Stimulated activated CD8-positive, alpha-beta memory T cell treated with anti-CD3 and anti-CD28 coated beads, Interleukin-15, amount 100 ng/mL, for 24 hours (primary cell): ENCODE measurements around the gene TMEM176A.

Experiments used
- DNase-seq: peaks from one replicate; pipeline ENCODE4 v3.0.0-alpha.2; 2020; ENCODE audit warnings: low read depth

The TMEM176A gene

GRCh38 chr7:150820148-150820547, 19.6 kb downstream of the TMEM176A start:
- no peak for DNase-seq

DNA sequence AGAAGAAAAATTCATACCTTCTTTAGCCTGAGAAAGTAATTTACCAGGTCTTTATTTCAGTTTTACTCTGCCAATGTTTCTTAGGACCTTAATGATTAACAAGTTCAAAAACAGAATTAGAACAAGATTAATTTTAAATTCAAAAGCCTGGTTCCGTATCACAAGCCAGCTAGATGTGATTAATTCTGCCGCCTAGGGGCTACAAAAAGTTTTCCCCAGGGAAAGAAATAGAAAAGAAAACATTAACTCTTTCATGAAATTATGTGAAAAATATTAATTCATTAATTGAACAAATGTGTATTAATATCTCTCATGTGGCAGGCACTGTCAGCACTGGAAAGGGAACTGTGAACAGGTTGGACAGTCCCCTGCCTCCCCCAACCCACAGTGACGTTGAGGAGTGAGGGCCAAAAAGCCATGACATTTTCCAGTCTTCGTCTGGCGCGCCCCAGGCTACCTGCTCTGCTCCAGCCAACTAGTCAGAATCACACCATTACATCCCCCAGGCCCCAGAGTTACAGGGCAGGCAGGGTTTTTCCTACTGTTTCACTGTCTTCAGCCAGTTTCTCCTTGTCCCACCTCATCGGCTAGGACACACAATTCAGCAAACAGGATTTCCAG, 20.1 kb downstream of the TMEM176A start:
- DNase-seq = no peak

DNA sequence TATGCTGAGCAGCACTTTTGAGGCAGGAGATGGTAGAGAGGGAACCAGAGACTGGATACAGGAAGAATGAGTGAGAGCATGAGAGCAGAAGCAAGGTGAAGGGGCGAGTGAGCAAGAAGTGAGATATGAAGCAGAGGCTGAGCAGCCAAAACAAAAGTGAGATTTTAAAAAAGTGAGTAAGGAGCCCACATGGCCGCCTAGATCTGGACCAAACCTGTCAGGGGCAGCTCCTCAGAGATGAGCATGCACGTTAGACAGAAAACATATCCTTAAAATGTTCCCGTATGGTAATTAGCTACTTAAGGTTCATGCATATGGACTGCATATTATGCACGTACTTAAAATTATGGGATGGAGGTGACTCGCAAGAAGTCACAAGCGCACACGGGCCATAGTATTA, 22.5 kb downstream of the TMEM176A start:
- DNase-seq = no peak

- DNase-seq = no peak
Observed at GRCh38 chr7:150823484-150824126, 23.0 kb downstream of the TMEM176A start.

- no peak for DNase-seq
Observed at GRCh38 chr7:150824379-150825177, 24.0 kb downstream of the TMEM176A start.

DNA sequence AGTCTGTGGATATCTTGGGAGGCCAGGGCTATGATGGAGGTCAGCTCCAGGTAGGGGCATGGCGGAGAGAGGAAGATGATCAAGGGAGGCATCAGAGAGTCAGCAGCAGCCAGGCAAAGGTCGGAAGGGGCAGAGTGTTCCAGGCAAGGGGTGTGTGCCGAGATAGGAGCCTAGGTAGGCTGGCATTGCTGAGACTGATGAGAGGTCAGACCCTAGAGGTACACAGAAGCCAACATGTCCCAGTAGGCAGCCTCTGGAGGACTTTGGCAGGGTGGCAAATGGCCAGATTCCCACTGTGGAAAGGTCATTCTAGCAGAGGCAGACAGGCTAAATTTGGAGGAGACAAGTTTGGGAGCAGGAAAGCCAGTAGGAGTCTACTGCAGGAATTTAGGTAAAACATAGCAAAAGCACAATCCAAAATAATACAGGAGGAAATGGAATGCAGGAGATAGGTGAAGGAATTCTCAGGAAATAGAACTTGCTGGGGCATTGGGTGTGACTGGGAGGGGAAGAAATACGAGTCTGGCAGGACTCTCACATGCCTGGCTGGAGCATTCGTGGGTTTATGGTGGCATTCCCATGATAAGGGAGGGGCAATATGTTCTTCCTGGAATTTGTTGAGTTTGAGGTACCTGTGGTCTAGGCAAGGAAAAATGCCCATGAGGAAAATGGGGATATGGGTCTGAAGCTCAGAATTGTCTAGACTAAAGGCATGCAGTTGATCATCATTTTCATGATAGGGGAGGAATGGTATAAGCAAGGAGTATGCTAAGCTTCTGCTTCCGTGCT, 25.7 kb downstream of the TMEM176A start:
- no peak for DNase-seq

DNA sequence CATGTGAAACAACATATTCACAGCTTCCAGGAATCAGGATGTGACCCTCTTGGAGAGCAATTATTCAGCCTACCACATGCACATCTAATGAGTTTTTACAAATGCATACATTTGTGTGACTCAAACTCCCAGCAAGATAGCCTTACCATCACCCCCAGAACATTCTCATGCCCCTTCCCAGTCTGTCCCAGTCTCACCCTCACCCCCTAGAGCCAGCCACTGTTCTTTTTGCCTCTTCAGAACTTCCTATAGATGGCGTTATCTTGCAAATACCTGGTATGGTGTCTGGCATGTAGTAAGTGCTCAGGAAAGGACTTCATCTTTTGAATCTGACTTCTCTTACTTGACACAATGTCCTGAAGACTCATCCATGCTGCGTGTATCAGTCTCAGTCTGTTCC, 27.8 kb downstream of the TMEM176A start:
- no peak for DNase-seq

- DNase-seq = no peak
Observed at GRCh38 chr7:150829426-150829825, 28.9 kb downstream of the TMEM176A start.

DNA sequence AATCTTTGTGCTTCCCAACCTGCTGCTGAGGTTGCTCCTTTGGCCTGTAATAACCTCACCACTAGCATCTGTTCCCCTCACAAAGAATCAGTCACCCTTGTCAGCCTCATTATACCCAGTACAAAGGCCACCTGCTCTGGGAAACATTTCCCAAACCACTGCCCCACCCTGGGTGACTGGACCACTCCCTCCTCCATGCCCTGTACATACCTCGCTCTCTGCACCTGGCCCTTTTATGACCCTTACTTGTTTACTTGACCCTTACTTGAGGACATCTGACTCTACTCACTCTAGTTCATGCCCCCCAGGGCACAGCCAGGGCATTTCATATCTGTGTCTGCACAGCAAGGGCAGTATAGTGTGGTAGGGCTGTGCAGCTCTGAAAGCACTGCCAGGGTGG, 30.4 kb downstream of the TMEM176A start:
- DNase-seq = no peak

- DNase-seq = no peak
Observed at GRCh38 chr7:150831851-150832250, 31.3 kb downstream of the TMEM176A start.

DNA sequence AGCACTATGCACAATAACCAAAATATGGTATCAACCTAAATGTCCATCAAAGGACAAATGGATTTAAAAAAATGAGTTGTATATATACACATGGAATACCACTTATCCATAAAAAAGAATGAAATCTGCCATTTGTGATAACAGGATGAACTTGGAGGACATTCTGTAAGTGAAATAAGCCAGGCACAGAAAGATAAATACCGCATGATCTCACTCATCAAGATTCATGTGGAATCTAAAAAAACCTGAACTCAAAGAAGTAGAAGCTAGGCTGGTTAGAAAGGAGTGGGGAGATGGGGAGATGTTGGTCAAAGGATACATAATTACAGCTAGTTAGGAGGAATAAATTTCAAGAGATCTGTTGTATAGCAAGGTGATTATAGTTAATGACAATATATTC, 34.5 kb downstream of the TMEM176A start:
- no peak for DNase-seq

DNA sequence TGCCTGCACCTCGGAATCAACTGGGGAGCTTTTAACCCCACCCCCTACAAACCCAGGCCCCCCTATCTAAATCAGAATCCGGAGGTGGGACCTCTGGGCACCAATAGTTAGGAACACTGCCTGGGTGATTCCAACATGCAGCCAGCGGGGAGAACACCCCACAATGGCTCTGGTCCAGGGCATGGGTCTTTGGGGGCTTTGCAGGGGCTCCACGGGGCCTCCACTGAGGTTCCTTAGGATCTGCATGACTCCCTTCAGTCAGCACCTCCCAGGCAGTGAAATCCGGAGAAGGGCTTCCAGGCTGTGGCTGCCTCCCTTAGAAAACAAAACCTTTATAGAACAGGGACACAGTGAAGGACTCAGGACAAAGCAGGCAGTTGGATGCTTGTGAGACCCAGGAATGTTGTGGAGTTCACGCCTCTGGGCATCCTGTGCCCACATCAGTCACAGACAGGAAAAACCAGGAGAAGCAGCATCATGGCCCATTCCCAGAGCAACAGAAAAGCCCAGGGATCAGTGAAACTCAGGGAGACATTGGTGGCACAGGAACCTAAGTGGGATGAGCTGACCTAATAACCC, 35.2 kb downstream of the TMEM176A start:
- no peak for DNase-seq

DNA sequence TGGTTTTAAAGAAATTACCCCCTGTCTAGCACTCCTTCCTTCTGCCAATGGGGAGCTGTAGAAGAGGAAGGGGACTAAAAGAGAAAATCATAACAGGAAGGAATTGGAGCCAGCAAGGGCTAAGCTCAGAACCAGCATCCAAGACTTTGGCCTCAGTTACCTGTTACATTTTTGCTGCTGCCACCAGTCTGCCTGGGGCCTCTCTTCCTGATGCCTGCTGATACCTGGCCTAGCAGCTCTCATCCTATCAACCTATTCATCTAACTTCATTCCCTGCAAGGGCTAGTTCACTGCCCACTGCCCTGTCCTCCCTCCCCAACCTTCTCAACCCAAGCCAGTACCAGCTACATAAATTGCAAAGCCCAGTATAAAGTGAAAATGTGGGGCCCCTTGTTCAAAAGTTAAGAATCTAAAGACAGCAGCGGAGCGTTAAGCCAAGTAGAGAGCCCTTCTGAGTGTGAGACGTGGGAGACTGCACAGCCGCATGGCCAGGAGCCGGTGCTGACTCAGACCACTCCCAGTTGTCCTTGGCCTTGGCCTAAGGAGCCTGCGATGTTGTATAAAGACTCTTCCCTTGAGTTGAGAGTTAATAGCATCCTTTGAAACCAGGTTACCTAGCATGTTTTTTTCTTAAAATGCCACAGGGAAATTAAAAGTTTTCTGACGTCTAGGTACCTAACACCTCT, 38.5 kb downstream of the TMEM176A start:
- no peak for DNase-seq

DNA sequence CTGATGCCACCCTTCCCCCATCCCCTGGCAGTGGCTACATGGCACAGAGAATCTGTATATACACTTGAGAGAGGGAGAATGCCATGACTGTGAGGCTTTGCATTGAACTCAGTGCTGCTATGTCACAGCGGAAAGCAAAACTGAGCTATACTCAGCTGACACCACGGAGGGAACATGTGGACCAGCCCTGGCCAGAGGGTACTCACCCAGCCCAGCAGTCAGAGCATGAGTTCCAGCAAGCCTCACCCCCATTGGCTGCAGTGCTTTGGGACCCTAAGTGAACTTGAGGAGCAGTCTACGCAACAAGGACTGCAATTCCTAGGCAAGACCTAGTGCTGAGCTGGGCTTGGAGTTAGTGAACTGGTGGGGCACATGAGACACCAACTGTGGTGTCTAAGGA, 41.4 kb downstream of the TMEM176A start:
- no peak for DNase-seq

- no peak for DNase-seq
Observed at GRCh38 chr7:150842716-150843115, 42.1 kb downstream of the TMEM176A start.

- no peak for DNase-seq
Observed at GRCh38 chr7:150845421-150845861, 44.9 kb downstream of the TMEM176A start.

GRCh38 chr7:150846291-150847115, 45.9 kb downstream of the TMEM176A start:
- DNase-seq = no peak

GRCh38 chr7:150847536-150847935, 47.0 kb downstream of the TMEM176A start:
- DNase-seq = no peak

- DNase-seq = no peak
Observed at GRCh38 chr7:150848111-150848510, 47.5 kb downstream of the TMEM176A start.

GRCh38 chr7:150848561-150849115, 48.1 kb downstream of the TMEM176A start:
- no peak for DNase-seq
